ENCODE results near the gene NMRK2.

NMRK2 gene

DNA sequence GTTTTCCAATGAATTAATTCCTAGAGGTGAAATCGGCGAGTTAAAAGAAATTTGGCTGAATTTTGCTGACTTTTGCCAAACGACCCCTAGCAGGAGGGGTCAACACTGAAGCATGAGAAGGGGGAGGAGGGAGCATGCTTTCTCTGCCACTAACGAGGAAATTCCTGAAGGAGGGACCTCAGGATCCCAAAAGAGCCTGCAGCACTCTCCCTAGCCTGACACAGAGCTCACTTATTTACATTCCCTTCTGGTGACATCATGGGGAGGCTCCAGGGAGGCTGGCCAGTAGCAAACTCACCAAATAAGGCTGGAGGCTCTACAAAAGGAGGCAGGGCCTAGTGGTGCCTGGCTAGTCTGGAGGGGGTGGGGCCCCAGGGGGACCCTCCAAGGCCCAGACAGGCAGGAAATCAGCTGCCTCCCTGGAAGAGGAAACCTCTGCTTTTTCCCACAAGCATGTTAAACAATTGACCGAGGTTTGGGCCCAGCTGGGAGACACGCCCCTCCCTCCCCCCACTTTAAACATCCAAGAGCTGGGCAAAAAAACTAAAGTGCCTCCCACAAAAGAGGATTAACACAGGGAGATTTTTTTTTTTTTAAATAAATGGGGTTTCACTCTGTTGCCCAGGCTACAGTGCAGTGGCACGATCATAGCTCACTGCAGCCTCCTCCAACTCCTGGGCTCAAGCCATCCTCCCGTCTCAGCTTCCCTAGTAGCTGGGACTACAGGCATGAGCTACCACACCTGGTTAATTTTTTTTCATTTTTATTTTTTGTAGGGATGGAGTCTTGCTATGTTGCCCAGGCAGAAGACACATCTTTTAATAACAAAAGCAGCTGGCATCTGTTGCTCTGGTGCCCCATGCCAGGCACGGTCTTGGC, 35.9 kb downstream of the NMRK2 start:
- H3K4me3 Mint-ChIP-seq = no peak overlapping the region
- no peaks in the 10 kb centered on the region for H3K27me3 Mint-ChIP-seq
- no peak overlapping the region for H3K27ac Mint-ChIP-seq
- H3K9me3 Mint-ChIP-seq = no peaks in the 10 kb centered on the region
- ATAC-seq = no peak
- peaks cover 33% of the 10 kb centered on the region for H3K36me3 Mint-ChIP-seq
- peaks cover 28% of the 10 kb centered on the region for H3K4me1 Mint-ChIP-seq

DNA sequence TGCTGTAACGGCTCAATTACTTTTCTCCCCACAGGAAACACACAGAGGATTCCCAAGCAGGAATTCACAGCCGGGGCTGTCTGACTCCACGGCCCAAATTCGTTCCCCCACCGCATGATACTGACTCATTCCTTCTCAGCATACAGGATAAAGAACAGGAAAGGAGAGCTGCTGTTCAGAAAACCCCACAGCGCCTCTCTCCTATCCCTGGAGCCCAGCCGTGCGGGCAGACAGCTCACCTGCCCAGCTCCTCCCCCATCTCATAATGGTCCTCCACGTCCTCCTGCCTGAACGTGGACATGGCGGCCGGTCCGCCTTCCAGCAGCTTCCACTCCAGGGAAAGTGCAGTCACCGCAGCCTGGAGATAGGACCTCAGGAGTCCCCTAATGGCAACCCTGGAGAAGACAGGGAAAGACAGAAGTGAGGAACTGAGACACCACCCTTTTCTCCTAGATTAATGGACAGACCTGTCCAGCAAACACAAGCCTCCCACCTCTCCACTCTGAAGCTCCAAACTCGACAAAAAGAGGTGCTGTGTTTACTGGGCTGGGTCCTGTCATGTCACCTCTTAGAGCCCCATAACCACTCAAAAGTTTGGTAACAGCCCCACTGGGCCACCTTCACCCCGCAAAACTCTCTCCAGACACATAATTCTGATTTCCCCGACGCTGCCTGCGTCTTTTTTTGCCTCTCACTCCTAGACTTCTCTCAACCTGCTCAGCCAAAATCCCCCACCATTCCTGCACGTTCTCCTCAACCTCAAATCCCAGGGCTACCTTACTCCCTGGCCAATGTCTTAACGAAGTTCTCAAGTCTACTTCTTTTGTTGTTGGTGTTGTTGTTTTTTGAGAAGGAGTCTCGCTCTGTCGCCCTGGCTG, 36.8 kb downstream of the NMRK2 start:
- Mint-ChIP-seq H3K27me3 (no peaks in the 10 kb centered on the region), H3K4me3 (peak overlapping the region; percentile 85), H3K27ac (peak overlapping the region; percentile 71), H3K9me3 (no peaks in the 10 kb centered on the region), H3K4me1 (peaks cover 28% of the 10 kb centered on the region), H3K36me3 (peaks cover 30% of the 10 kb centered on the region)
- no peak for ATAC-seq

DNA sequence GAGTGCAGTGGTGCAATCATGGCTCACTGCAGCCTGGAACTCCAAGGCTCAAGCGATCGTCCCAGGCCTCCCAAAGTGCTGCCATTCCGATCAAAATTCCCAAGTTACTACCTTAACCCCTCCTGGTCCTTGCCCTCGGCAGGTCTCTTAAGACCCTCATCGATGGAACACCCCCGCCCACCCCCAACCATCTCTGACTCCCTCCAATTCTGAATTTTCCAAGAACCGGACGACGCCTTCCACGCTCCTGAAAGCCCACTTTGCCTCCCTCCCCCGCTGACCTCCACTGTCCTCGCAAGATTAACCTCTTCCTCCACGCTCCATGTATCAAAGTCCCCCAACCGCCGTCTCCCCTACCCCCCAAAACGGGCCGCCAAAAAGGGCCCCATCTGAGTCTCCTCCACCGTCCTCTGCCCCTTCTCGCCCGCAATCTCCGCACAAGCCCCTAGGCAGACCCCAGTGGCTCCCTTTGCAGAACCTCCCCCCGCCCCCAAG, 37.5 kb downstream of the NMRK2 start:
- H3K9me3 Mint-ChIP-seq = no peaks in the 10 kb centered on the region
- H3K27ac Mint-ChIP-seq = peak overlapping the region; percentile 71
- peaks cover 28% of the 10 kb centered on the region for H3K4me1 Mint-ChIP-seq
- H3K27me3 Mint-ChIP-seq = no peaks in the 10 kb centered on the region
- peaks cover 24% of the 10 kb centered on the region for H3K36me3 Mint-ChIP-seq
- ATAC-seq = no peak
- peak overlapping the region; percentile 85 for H3K4me3 Mint-ChIP-seq

DNA sequence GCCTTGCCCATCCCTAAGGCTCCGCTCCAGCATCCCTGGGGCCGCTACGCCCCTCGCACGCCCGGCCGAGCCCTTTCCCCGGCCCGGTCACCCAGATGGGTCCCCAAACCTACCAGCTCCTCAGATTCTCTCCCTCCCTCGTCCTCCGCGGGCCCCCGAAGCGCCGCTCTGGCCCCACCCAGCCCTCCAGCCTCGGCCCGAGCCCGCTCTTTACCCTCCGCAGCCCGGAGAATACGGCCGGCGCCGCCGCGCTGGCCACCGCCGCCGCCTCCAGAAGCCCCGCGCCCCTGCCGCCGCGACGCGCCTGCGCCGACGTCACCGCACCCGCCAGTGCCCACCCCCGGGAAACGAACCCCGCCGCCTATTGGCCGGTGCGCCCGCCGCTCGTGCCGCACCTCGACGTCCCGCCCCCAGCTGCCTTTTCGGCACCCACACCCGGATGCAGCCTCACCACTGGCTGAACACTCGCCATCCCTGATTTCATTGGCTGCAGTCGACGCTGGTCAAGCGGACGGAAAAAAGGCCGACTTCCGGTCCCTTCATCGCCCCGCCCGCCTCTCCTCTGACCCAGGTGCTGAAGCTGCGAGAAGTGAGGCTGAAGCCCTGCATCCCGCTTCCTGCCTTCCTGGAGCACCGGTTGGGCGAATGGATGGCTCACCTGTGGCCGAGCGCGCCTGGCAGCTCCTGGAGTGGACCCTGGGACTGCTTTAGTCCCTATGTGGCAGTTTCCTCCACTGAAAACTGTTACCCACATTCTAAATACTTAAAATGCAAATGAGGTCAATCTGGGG, 38.1 kb downstream of the NMRK2 start, which contains the start of gene DAPK3:
DAPK3 (minus strand) TSS at position 292 of the 791 bp plus-strand sequence. CDS start 1,364 bp downstream, outside the sequence.
- Mint-ChIP-seq H3K27me3 (no peaks in the 10 kb centered on the region), H3K36me3 (peaks cover 29% of the 10 kb centered on the region), H3K9me3 (no peaks in the 10 kb centered on the region), H3K27ac (peak within 1 kb of the TSS; percentile 71), H3K4me3 (peak within 1 kb of the TSS; percentile 85), H3K4me1 (peaks cover 28% of the 10 kb centered on the region)
- peak; percentile 99 for ATAC-seq

DNA sequence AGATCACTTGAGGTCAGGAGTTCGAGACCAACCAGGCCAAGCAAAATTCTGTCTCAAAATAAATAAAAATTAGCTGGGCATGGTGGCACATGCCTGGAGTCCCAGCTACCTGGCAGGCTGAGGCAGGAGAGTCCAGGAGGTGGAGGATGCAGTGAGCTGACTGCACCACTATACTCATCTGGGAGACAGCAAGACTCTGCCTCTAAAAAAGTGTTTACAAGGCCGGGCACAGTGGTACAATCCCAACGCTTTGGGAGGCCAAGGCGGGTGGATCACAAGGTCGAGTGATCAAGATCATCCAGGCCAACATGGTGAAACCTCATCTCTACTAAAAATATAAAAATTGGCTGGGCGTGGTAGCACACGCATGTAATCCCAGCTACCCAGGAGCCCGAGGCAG, 42.3 kb downstream of the NMRK2 start:
- peaks cover 36% of the 10 kb centered on the region for H3K4me1 Mint-ChIP-seq
- H3K9me3 Mint-ChIP-seq = no peaks in the 10 kb centered on the region
- no peak overlapping the region for H3K4me3 Mint-ChIP-seq
- peaks cover 44% of the 10 kb centered on the region for H3K36me3 Mint-ChIP-seq
- H3K27ac Mint-ChIP-seq = no peak overlapping the region
- ATAC-seq = no peak
- H3K27me3 Mint-ChIP-seq = no peaks in the 10 kb centered on the region

DNA sequence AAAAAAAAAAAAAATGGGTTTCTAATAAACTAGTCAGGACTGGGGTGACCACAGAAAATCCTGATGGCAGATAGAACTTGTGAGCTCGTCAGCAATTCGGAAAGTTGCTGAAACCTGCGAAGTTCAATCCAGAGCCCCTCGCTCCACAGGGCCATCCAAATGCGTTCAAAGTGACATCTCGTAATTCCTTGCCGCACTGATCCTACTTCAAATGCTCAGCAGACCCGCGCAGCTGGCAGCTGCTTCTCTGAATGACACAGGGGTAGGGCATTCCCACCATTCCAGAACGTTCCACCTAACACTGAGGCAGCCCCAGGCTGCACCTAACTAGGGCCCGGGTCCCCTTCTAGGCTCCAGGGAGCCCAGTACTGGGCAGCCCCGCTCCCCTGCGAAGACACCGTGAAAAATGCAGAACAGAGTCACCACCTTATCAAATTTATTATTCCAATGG, 42.8 kb downstream of the NMRK2 start:
- peaks cover 46% of the 10 kb centered on the region for H3K36me3 Mint-ChIP-seq
- no peak overlapping the region for H3K4me3 Mint-ChIP-seq
- peaks cover 30% of the 10 kb centered on the region for H3K4me1 Mint-ChIP-seq
- ATAC-seq = no peak
- no peaks in the 10 kb centered on the region for H3K27me3 Mint-ChIP-seq
- no peaks in the 10 kb centered on the region for H3K9me3 Mint-ChIP-seq
- no peak overlapping the region for H3K27ac Mint-ChIP-seq

DNA sequence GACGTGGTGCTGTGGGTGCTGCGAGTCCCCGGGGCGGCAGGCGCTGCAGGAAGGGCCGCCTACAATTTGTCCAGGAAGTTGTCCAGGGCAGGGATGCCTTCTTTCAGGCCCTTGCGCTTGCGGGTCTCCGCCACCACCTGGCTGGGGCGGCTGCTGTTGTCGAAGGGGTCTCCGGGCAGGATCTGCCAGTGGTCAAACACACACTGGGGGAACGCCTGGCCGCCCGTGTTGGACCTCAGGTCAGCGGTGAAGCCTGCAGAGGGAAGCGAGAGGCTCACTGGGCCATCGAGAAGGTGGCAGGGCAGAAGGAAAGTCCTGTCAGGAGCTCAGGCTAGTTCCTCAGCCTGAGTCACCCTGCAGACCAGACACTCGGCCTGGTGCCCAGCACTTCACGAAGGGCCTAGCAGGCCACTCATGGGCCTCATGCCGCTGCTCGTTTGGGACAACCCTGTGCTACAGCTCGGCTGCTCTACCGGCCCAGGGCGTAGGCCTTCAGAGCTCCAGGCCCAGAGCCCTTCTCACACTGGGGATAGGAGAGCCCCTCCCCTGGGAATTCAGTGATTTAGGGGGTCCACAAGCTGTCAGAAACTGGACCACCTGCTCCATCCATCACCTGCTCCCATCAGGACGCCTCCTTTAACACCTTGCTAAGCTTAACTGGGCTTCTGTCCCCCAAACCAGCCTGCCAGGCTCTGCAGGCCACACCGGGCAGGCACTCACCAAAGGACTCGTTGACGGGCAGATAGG, 43.8 kb downstream of the NMRK2 start:
- no peaks in the 10 kb centered on the region for H3K9me3 Mint-ChIP-seq
- H3K36me3 Mint-ChIP-seq = peaks cover 54% of the 10 kb centered on the region
- no peak for ATAC-seq
- peaks cover 33% of the 10 kb centered on the region for H3K4me1 Mint-ChIP-seq
- H3K27ac Mint-ChIP-seq = no peak overlapping the region
- no peak overlapping the region for H3K4me3 Mint-ChIP-seq
- no peaks in the 10 kb centered on the region for H3K27me3 Mint-ChIP-seq

DNA sequence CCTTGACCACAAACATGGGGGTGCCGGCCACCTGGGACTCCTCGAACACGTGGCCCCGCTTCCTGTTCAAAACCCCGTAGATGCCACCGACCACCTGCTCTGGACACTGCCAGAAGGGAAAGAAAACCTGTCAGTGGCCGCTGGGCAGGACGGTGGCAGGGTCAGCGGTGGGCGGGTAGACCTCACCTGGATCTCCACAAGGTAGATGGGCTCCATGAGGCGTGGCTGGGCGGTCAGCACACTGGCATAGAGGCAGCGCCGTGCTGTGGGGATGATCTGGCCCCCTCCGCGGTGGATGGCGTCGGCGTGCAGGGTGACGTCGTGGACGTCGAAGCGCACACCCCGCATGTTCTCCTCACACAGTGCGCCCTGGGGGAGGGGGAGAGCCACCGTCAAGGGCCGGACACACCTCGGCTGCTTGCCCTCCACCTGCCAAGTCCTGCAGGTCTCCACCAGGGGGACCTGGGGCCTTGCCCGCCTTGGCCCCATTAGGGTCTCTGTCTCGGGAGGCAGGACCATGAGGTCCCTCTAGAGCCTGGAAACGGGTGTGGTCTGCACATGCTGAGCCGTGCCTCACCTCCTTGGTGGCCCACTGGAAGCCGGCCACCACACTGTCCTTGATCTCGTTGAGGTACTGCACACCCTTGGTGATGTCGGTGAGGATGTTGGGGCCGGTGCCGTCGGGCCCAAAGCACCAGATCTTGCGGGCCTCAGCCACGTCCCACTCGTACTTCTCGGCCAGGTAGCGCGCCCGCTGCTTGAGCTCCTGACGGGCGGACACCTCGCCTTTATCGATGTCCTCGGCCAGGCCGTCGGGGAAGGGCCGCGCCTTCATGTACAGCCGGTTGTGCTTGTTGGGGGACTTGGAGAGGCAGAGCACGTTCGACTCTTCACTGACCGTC, 44.6 kb downstream of the NMRK2 start:
- Mint-ChIP-seq H3K9me3 (no peaks in the 10 kb centered on the region), H3K4me3 (no peak overlapping the region), H3K4me1 (peaks cover 38% of the 10 kb centered on the region), H3K27me3 (no peaks in the 10 kb centered on the region), H3K27ac (no peak overlapping the region), H3K36me3 (peaks cover 63% of the 10 kb centered on the region)
- ATAC-seq = no peak

DNA sequence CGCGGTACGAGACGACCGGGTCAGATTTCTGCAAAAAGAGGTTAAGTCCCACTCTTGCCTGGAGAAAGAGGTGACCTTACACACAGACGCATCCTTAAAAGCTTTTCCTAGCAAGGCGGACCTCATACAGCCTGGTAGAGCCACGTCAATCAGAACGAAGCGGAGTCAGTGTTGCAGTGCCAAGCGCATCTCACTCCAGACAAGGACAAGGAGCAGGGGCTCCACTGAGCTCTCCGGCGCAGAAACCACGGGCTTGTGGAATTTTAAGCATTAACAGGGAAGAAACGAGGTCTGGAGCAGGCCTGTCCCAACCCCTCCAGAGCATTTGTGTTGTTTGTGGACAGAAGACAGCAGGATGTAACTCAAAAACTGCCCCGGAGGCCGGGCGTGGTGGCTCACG, 45.3 kb downstream of the NMRK2 start:
- H3K4me3 Mint-ChIP-seq = no peak overlapping the region
- no peak overlapping the region for H3K27ac Mint-ChIP-seq
- peaks cover 45% of the 10 kb centered on the region for H3K4me1 Mint-ChIP-seq
- H3K9me3 Mint-ChIP-seq = no peaks in the 10 kb centered on the region
- H3K27me3 Mint-ChIP-seq = no peaks in the 10 kb centered on the region
- no peak for ATAC-seq
- H3K36me3 Mint-ChIP-seq = peaks cover 69% of the 10 kb centered on the region

DNA sequence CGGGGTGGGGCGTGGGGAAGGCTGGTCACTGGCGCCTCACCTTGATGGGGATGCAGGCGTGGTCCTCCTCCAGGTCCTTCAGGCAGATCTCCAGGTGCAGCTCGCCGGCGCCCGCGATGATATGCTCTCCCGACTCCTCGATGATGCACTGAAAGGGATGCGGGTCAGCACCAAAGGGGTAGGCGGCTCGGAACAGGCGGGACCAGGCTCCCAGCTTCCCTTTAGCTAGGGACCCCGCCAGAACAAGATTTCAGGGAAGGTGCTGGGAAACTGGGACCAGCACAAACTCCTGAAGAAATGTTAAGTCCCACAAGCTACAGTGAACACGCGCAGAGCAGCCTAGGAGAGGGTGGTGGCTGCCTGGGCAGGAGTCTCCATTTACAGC, 46.4 kb downstream of the NMRK2 start:
- Mint-ChIP-seq H3K4me3 (no peak overlapping the region), H3K27me3 (no peaks in the 10 kb centered on the region), H3K27ac (no peak overlapping the region), H3K4me1 (peaks cover 56% of the 10 kb centered on the region), H3K36me3 (peaks cover 80% of the 10 kb centered on the region), H3K9me3 (no peaks in the 10 kb centered on the region)
- ATAC-seq = no peak

DNA sequence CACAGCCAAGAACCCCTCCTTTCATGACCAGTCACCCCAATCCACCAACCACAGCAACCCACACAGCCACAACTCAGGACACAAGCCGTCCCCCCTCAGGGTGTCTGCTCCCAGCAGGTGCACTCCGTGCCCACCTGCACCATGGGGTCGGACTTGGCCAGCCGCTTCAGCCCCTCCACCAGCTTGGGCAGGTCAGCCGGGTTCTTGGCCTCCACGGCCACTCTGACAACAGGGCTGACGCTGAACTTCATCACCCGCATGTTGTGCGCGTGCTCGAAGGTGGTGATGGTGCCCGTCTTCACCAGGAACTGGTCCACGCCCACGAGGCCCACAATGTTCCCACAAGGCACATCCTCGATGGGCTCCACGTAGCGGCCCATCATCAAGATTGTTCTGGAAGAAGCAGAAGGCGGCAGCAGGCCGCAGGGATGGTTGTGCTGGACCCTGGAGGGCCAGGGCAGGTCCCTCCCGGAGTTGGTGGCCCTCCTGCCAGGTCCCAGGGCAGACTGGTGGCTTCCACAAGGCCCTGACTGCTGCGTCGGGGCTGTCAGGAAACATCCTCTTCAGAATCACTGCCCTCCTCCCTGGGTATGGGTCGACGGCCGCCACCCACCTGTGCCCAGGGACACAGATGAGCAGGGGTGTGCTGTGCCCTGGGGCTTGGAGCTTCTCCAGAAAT, 46.9 kb downstream of the NMRK2 start:
- no peaks in the 10 kb centered on the region for H3K9me3 Mint-ChIP-seq
- H3K27ac Mint-ChIP-seq = no peak overlapping the region
- H3K4me3 Mint-ChIP-seq = no peak overlapping the region
- H3K27me3 Mint-ChIP-seq = no peaks in the 10 kb centered on the region
- ATAC-seq = no peak
- peaks cover 61% of the 10 kb centered on the region for H3K4me1 Mint-ChIP-seq
- peaks cover 86% of the 10 kb centered on the region for H3K36me3 Mint-ChIP-seq

DNA sequence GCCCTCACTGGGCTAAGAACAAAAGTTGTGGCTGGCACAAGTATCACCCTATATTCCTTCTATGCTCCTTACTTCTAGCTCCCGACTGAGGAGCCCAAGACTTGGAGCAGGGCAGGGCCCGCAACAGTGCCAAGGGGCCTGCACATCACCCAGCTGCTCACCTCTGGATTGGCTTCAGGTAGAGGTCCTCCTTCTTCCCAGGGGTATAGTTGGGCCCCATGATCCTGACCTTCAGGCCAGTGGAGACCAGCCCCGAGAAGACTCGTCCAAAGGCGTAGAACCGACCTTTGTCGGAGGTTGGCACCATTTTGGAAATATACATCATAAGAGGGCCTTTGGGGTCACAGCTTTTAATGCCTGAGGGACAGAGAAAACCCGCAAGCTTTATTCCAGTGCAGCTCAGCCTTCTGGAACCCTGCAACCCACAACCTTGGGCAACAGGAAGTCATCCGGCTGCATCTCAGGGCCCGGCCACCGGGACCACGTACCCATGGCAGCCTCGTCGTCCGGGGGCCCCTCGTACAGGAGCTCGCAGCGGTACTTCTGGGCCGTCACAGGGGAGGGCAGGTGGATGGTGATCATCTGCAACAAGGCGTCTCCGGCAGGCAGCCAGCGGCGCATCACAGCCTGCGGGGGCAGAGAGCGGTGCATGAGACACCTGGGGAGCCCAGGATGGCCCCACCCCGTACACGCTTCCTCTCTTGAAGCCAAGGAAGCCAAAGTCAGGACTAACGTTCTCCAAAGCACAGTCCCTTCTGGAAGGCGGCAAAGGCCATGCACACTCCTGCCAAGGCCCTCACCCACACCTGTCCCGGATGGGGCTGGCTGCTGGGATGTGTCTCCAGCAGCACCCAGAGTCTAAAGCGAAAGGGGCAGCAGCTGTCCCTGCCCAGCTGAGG, 47.7 kb downstream of the NMRK2 start:
- H3K9me3 Mint-ChIP-seq = no peaks in the 10 kb centered on the region
- ATAC-seq = no peak
- peak overlapping the region; percentile 92 for H3K27ac Mint-ChIP-seq
- no peaks in the 10 kb centered on the region for H3K27me3 Mint-ChIP-seq
- H3K4me3 Mint-ChIP-seq = no peak overlapping the region
- peaks cover 63% of the 10 kb centered on the region for H3K4me1 Mint-ChIP-seq
- H3K36me3 Mint-ChIP-seq = peaks cover 88% of the 10 kb centered on the region

Data from stimulated activated memory B cell treated with anti-CD40 and anti-IgM and Interleukin-4, amounts not matched to agents 10 μg/mL and 1 μg/mL and 100 μg/mL, for 72 hours (primary cell).